SK-N-SH treated with all-trans-retinoic acid at 6 μM for 48 hours (cell line): Measurements from ENCODE around the gene ZNF155.

Experiments used
- ZFP30 ChIP-seq: fragments of 450-650 bp; formaldehyde crosslinking; IDR thresholded peaks from 2 replicates; pipeline ENCODE4 v1.5.0; 2022; ENCODE audit warnings: mild to moderate bottlenecking, moderate library complexity
- TF ChIP-seq, protein P1 (sequence below): fragments of 250-450 bp; sonication (Bioruptor Pico); IDR thresholded peaks from 2 replicates; pipeline ENCODE4 v1.5.0; 2020; ENCODE audit warnings: mild to moderate bottlenecking, moderate library complexity
- TF ChIP-seq, protein P2 (sequence below): fragments of 250-450 bp; sonication (Bioruptor Pico); IDR thresholded peaks from 2 replicates; pipeline ENCODE4 v1.8.0; 2021; ENCODE audit warnings: low read depth, mild to moderate bottlenecking, moderate library complexity, borderline replicate concordance

DNA sequence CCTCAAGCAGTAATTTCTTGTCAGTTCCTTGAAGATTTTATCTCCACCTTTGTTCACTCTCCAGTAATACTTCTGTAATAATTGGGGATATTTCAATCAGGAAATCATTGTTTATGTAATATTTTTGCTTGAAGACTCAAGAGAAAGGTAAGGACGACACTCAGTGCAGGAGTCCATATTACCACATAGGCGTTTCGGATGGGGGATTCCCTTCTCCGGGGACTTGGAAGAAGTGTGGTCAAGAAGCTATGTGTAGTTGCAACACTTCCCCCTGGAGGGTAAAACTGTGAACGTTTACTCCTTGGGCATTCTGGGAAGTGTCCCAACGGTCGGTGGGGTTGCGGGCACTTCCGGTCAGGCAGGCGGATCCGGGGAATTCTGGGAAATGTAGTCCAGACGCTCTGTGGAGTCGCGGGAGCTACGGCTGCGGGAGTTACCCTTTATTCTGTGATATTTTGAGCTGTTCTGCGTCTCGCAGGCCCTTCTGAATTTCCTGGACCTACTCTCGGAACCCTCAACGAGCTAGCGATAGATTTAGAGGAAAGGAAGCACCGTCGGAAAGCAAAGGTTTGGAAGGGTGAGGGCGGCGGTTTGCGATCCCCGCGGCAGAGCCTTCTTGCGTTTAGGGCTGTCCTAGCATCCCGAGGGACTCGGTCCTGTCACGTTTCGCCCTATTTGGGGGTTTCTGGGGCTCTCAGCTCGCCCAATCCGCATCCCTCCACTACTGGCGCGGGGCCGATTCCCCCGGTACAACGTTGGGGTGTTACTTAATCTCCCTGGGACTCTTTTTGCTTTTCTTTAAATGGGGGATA lies 32.9 kb upstream of the ZNF155 start, which contains the start of gene ZNF221:
- TF ChIP-seq, protein P1, sequence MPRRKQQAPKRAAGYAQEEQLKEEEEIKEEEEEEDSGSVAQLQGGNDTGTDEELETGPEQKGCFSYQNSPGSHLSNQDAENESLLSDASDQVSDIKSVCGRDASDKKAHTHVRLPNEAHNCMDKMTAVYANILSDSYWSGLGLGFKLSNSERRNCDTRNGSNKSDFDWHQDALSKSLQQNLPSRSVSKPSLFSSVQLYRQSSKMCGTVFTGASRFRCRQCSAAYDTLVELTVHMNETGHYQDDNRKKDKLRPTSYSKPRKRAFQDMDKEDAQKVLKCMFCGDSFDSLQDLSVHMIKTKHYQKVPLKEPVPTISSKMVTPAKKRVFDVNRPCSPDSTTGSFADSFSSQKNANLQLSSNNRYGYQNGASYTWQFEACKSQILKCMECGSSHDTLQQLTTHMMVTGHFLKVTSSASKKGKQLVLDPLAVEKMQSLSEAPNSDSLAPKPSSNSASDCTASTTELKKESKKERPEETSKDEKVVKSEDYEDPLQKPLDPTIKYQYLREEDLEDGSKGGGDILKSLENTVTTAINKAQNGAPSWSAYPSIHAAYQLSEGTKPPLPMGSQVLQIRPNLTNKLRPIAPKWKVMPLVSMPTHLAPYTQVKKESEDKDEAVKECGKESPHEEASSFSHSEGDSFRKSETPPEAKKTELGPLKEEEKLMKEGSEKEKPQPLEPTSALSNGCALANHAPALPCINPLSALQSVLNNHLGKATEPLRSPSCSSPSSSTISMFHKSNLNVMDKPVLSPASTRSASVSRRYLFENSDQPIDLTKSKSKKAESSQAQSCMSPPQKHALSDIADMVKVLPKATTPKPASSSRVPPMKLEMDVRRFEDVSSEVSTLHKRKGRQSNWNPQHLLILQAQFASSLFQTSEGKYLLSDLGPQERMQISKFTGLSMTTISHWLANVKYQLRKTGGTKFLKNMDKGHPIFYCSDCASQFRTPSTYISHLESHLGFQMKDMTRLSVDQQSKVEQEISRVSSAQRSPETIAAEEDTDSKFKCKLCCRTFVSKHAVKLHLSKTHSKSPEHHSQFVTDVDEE (CRISPR knock-in tag): no peak; the same call in 1 of the 2 replicates
- TF ChIP-seq, protein P2, sequence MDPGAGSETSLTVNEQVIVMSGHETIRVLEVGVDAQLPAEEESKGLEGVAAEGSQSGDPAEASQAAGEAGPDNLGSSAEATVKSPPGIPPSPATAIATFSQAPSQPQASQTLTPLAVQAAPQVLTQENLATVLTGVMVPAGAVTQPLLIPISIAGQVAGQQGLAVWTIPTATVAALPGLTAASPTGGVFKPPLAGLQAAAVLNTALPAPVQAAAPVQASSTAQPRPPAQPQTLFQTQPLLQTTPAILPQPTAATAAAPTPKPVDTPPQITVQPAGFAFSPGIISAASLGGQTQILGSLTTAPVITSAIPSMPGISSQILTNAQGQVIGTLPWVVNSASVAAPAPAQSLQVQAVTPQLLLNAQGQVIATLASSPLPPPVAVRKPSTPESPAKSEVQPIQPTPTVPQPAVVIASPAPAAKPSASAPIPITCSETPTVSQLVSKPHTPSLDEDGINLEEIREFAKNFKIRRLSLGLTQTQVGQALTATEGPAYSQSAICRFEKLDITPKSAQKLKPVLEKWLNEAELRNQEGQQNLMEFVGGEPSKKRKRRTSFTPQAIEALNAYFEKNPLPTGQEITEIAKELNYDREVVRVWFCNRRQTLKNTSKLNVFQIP (CRISPR knock-in tag): no peak
- no peak for TF ChIP-seq ZFP30
